Subcutaneous adipose tissue (tissue), 4 donors: Measurements from ENCODE around the gene AFF4. TPM values are rescaled to one million over a fixed set of nuclear protein-coding genes. Genes with fewer than 3 reads are reported as not detected.

Experiments used
- total RNA-seq, 4 donors: library from RNA; depleted of rRNA; stranded (reverse); fragments of >200 nt; gene quantifications; one replicate each; pipeline ENCODE4 v1.1.0, GENCODE V29; 2016
- TF ChIP-seq, protein P1 (sequence below): fragments of 450-650 bp; IDR thresholded peaks from one replicate; pipeline ENCODE4 v1.5.1; 2016; ENCODE audit warnings: low read depth, mild to moderate bottlenecking, control low read depth, antibody characterized with exemption, moderate library complexity

AFF4 gene, protein sequence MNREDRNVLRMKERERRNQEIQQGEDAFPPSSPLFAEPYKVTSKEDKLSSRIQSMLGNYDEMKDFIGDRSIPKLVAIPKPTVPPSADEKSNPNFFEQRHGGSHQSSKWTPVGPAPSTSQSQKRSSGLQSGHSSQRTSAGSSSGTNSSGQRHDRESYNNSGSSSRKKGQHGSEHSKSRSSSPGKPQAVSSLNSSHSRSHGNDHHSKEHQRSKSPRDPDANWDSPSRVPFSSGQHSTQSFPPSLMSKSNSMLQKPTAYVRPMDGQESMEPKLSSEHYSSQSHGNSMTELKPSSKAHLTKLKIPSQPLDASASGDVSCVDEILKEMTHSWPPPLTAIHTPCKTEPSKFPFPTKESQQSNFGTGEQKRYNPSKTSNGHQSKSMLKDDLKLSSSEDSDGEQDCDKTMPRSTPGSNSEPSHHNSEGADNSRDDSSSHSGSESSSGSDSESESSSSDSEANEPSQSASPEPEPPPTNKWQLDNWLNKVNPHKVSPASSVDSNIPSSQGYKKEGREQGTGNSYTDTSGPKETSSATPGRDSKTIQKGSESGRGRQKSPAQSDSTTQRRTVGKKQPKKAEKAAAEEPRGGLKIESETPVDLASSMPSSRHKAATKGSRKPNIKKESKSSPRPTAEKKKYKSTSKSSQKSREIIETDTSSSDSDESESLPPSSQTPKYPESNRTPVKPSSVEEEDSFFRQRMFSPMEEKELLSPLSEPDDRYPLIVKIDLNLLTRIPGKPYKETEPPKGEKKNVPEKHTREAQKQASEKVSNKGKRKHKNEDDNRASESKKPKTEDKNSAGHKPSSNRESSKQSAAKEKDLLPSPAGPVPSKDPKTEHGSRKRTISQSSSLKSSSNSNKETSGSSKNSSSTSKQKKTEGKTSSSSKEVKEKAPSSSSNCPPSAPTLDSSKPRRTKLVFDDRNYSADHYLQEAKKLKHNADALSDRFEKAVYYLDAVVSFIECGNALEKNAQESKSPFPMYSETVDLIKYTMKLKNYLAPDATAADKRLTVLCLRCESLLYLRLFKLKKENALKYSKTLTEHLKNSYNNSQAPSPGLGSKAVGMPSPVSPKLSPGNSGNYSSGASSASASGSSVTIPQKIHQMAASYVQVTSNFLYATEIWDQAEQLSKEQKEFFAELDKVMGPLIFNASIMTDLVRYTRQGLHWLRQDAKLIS
- total RNA-seq, result 10 to 100 TPM; 61.6 to 84.1 (median 67.1) TPM

DNA sequence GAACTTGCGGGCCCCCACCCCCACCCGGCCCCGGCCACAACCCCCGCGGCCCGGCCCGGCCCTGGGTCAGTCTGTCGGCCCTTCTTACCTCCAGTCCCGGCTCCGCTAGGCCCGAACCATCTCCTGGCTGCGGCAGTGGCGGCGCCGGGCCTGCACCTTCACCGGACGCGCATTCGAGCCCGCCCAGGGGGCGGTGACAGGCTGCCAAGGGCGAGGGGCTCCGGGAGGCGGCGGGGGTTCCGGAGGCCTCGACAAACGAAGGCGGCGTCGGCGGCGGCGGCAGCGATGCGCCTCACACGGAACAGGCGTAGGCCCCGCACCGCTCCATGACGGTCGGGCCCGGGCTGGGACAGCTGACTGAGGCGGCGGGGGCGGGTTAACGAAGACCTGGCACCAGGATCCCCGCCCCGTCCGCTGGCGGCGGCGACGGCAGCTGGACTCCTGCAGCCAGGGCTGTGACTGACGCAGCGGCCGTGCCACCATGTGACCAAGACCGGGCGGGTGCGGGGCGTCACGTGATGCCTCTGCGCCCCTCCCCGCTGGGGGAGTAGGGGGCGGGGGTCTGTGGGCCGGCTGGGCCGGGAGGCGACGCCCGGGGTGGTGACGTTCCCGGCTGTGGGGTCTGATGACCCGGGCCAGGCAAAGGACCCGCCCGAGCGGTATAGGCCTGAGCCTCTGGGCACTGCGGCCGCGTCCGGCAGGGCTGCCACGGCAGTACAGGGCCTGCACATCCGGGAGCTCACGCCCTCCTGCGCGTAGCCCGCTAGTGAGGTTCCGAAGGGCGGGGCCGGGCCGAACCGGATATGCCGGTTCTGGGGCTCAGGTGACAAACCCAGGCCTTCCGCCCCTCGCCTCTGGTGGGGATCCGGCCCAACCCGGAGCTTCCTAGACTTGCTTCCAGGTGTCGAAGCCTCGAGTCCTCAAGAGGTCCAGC lies at the start of gene AFF4:
TSS of gene AFF4 (minus strand) at position 464 of the 934 bp plus-strand sequence. CDS start 26,445 bp downstream, outside the sequence.
- TF ChIP-seq, protein P1, sequence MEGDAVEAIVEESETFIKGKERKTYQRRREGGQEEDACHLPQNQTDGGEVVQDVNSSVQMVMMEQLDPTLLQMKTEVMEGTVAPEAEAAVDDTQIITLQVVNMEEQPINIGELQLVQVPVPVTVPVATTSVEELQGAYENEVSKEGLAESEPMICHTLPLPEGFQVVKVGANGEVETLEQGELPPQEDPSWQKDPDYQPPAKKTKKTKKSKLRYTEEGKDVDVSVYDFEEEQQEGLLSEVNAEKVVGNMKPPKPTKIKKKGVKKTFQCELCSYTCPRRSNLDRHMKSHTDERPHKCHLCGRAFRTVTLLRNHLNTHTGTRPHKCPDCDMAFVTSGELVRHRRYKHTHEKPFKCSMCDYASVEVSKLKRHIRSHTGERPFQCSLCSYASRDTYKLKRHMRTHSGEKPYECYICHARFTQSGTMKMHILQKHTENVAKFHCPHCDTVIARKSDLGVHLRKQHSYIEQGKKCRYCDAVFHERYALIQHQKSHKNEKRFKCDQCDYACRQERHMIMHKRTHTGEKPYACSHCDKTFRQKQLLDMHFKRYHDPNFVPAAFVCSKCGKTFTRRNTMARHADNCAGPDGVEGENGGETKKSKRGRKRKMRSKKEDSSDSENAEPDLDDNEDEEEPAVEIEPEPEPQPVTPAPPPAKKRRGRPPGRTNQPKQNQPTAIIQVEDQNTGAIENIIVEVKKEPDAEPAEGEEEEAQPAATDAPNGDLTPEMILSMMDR, result no peak

DNA sequence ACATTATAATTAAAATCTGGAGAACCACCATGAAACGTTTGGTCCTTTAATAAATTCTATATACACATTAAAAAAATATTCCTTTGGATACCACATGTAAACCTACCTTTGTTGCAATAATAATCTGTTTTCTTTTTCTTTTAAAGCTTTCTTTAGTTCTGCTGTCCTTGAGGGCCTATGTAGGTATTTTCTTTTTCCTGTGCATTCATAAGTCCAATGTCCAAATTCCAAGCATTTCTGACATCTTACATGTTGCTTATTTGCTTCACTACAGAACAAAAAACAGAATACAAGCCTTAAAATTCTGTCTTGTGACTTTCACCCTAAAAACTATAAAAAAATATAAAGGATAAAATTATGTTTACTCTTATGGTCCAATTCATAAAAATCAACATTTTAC lies 43.2 kb upstream of the AFF4 start:
- TF ChIP-seq, protein P1, result no peak

DNA sequence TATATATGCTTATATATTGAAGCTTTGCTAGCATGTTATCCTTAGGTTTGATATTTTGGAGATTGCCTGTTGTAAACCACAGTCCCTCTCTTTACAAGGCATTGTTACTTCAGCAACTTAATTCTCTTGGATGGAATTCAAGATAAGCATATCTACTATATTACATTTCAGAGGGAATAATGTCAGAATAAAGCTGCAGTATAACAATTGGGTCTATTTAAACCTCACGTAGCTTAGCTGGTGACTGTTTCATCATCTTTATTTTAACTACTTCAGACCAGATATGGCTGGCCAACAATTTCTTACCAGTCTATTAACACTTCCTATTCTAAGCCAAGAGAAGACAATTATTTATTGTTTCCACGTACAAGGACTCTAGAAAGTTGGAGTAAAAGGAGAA lies 35.8 kb upstream of the AFF4 start:
- TF ChIP-seq, protein P1, result no peak

DNA sequence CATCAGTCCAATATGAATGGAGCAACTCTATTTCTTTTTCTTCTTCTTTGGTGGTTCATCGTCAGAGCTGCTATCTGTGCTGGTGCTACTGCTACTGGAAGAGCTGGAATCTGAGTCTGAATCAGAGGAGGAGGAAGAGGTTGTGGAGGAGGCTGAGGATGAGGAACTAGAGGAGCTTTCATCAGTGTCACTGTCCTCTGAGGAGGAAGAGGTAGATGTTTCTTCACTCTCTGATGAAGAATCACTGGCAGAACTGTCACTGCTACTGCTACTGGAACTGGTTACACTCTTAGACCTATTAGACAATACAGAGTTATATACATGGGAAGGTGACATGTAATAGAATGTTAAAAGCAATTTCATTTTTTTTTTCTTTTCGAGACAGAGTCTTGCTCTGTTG lies 35.1 kb upstream of the AFF4 start:
- TF ChIP-seq, protein P1, result no peak

DNA sequence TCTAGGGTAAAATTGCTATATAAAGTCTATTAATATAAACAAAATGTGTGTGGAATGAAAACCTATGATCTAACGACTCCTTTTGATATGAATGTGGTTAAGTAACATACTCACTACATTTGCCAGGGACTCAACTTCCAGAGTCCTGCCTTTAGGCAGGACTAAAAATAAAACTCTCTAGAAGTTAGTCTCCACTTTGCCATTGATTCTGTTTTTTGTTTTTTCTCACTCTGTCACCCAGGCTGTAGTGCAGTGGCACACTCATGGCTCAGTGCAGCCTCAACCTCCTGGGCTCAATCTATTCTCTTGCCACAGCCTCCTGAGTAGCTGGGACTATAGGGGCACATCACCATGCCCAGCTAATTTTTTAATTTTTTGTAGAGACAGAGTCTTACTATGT lies 32.9 kb upstream of the AFF4 start:
- TF ChIP-seq, protein P1, result no peak

DNA sequence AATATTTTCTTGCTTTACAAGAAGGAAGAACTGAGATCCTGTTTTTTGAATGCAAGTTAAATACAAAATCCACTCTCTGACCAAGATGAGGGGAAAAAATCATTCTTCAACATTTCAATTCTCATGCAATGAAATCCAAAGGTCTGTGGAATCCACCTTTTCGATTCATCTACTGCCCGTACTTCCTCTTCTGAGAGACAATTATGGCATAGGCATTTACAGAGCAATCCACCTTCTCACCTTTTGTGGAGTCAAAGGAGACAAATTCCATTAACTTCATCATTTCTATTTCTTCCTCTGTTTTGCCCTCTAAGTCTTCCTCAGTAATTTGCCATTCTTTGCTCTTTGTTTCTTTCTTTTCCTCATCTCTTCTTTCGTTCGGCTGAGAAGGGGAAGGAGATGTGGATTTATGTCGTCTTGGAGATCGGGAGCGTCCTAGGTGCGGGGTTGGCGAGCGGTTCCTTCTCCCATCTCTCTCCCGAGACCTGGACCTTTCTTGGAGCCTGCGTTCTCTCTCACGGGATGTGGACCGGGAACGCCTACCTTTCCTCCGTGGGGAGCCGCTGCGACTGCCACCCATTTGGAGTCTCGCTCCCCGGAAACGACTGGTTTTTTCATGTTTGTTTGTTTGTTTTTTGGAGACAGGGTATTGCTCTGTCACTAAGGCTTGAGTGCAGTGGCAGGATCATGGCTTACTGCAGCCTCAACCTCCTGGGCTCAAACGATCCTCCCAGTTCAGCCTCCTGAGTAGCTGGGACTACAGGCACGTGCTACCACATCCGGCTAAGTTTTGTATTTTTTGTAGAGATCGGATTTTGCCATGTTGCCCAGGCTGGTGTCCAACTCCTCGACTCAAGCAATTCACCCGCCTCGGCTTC lies 24.3 kb upstream of the AFF4 start:
- TF ChIP-seq, protein P1, result no peak
